ENCODE results near the gene VAMP3. TPM values are rescaled to one million over a fixed set of nuclear protein-coding genes. Genes with fewer than 3 reads are reported as not detected.
"Not testable (repeated sequence)": the region's sequence is repeated elsewhere in the genome, so short reads cannot be mapped to it uniquely, and the experiment has no call there.

Gene VAMP3
- total RNA-seq, 1 donor from 2014 or later = 143 TPM

- ATAC-seq = no peak
- intact Hi-C loops (cut with DNase I) = no loop called here
These were observed 10.9 kb upstream of the VAMP3 start for GRCh38 chr1:7760245-7760644.

GRCh38 chr1:7761103-7761502 lies 10.0 kb upstream of the VAMP3 start:
- no peak for ATAC-seq
- DNase-seq (ENCODE audit: low spot score) = no peak
- intact Hi-C loops (cut with DNase I) = no loop called here

More at GRCh38 chr1:7760245-7760644, 10.9 kb upstream of the VAMP3 start:
- DNase-seq (ENCODE audit: low spot score) = no peak

GRCh38 chr1:7767176-7767575 lies 3.9 kb upstream of the VAMP3 start:
- DNase-seq (ENCODE audit: low spot score) (no peak), ATAC-seq (no peak)
- intact Hi-C loops (cut with DNase I) = no loop called here

- ATAC-seq = no peak
- intact Hi-C loops (cut with DNase I) = no loop called here
- DNase-seq (ENCODE audit: low spot score) = no peak
These were observed 2.5 kb upstream of the VAMP3 start for GRCh38 chr1:7768583-7768982.

- intact Hi-C loops (cut with DNase I) = no loop called here
- no peak for ATAC-seq
- DNase-seq (ENCODE audit: low spot score) = no peak
These were observed 1.3 kb upstream of the VAMP3 start for GRCh38 chr1:7769673-7770412.

- no peak for DNase-seq (ENCODE audit: low spot score)
- ATAC-seq = no peak
- intact Hi-C loops (cut with DNase I) = no loop called here
These were observed 463 bp upstream of the VAMP3 start for GRCh38 chr1:7770669-7770996.

- DNase-seq (ENCODE audit: low spot score) (no peak), ATAC-seq (no peak)
- intact Hi-C loops (cut with DNase I) = no loop called here
These were observed 765 bp downstream of the VAMP3 start for GRCh38 chr1:7771823-7772299.

- intact Hi-C loops (cut with DNase I) = no loop called here
- no peak for DNase-seq (ENCODE audit: low spot score)
- ATAC-seq = no peak
These were observed 6.5 kb downstream of the VAMP3 start for GRCh38 chr1:7777591-7777990.

GRCh38 chr1:7778133-7778628 lies 7.1 kb downstream of the VAMP3 start:
- DNase-seq (ENCODE audit: low spot score) (no peak), ATAC-seq (no peak)
- intact Hi-C loops (cut with DNase I) = no loop called here

GRCh38 chr1:7780976-7781375 lies 9.9 kb downstream of the VAMP3 start:
- DNase-seq (ENCODE audit: low spot score) (no peak), ATAC-seq (no peak)
- intact Hi-C loops (cut with DNase I) = no loop called here

- ATAC-seq (no peak), DNase-seq (ENCODE audit: low spot score) (no peak)
- intact Hi-C loops (cut with DNase I) = no loop called here
These were observed 10.4 kb downstream of the VAMP3 start for GRCh38 chr1:7781501-7781900.

GRCh38 chr1:7781923-7782495 lies 10.9 kb downstream of the VAMP3 start:
- intact Hi-C loops (cut with DNase I) = no loop called here
- no peak for ATAC-seq
- no peak for DNase-seq (ENCODE audit: low spot score)

- intact Hi-C loops (cut with DNase I) = no loop called here
- ATAC-seq (peak; percentile 81), DNase-seq (ENCODE audit: low spot score) (peak; percentile 86)
These were observed 12.1 kb downstream of the VAMP3 start for GRCh38 chr1:7783178-7783711.

- intact Hi-C loops (cut with DNase I) = no loop called here
- ATAC-seq (peak; percentile 96), DNase-seq (ENCODE audit: low spot score) (peak; percentile 99)
These were observed 12.9 kb downstream of the VAMP3 start, which contains the start of gene PER3 for GRCh38 chr1:7783826-7784491. TSS of gene PER3 (plus strand) at chr1:7784291. CDS start at chr1:7784878, 587 bp downstream.

GRCh38 chr1:7784492-7785071 lies 13.5 kb downstream of the VAMP3 start:
- intact Hi-C loops (cut with DNase I) = no loop called here
- DNase-seq (ENCODE audit: low spot score) (peak; percentile 77), ATAC-seq (no peak)

- DNase-seq (ENCODE audit: low spot score) (no peak), ATAC-seq (no peak)
- intact Hi-C loops (cut with DNase I) = no loop called here
These were observed 14.0 kb downstream of the VAMP3 start for GRCh38 chr1:7785108-7785507.

- intact Hi-C loops (cut with DNase I) = no loop called here
- DNase-seq (ENCODE audit: low spot score) (no peak), ATAC-seq (no peak)
These were observed 15.7 kb downstream of the VAMP3 start for GRCh38 chr1:7786795-7787194.

- no peak for ATAC-seq
- intact Hi-C loops (cut with DNase I) = loop anchor here (10.0 kb wide), 1 partner anchor 945 kb away; no protein-coding TSS in a partner anchor
These were observed 18.7 kb downstream of the VAMP3 start for GRCh38 chr1:7789828-7790227.

GRCh38 chr1:7791027-7791426 lies 19.9 kb downstream of the VAMP3 start:
- not testable (repeated sequence) for DNase-seq (ENCODE audit: low spot score)
- intact Hi-C loops (cut with DNase I) = loop anchor here (10.0 kb wide), 1 partner anchor 946 kb away; no protein-coding TSS in a partner anchor

More at GRCh38 chr1:7789828-7790227, 18.7 kb downstream of the VAMP3 start:
- no peak for DNase-seq (ENCODE audit: low spot score)

More at GRCh38 chr1:7791027-7791426, 19.9 kb downstream of the VAMP3 start:
- ATAC-seq = not testable (repeated sequence)
